ENCODE data around the gene ACRBP.

ACRBP gene

DNA sequence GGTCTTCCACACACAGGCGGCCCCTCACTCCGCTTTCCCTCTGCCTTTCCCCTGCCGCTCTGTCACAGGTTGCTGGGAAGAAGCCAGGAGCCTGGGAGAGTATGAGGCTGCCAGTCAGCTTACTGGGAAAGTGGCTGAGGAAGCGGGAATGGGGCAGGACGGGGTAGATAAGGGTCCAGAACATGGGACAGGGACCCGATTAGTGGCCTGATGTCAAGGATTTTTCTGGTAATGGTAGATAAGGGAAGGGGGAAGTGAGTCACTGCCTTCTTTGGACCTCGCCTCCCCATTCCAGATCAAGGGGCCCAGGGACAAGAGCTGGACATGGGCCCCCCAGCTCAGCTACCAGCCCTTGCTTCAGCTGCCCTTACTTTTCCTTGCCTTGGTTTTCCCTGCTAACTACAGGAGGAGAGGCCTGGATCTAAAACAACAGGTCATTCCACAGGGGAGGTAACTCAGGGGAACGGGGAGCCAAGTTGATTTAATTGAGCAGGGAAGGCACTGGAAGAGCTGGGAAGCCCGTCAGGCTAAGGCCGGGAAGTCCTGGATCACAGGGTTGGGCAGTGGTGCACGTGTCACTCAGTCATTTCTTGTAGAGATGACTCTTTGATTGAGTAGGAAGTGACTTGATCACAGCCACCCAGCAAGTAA, 8.0 kb downstream of the ACRBP start:
- Mint-ChIP-seq H3K36me3 (peaks cover 8% of the 10 kb centered on the region), H3K9me3 (peaks cover 10% of the 10 kb centered on the region), H3K4me1 (peaks cover 21% of the 10 kb centered on the region), H3K27ac (no peak overlapping the region), H3K27me3 (peaks cover 41% of the 10 kb centered on the region), H3K4me3 (no peak overlapping the region)
- no peak for DNase-seq
- CTCF ChIA-PET = interaction anchor here (1.7 kb wide), 1 partner anchor 19 kb away, joined by 6 read pairs; no protein-coding TSS in a partner anchor

DNA sequence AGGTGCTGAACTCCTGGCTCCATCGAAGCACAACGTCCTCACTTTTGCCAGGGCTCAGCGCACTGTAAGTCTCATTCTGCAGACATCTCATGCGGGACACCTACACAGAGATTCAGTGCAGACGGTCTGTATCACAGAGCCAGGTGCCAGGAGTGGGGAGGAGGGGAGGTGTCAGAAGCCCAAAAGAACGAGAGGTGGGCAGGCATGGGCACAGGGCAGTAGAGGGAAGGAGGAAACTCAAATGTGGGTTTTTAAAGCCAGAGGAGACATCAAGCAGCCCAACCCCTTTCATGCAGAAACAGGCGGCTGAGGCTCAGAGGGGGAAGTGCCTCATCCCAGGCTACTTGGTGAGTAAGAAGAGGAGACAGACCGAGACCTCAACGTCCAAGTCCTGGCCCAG, 8.9 kb downstream of the ACRBP start:
- peaks cover 32% of the 10 kb centered on the region for H3K27me3 Mint-ChIP-seq
- H3K27ac Mint-ChIP-seq = no peak overlapping the region
- peaks cover 3% of the 10 kb centered on the region for H3K9me3 Mint-ChIP-seq
- peaks cover 20% of the 10 kb centered on the region for H3K4me1 Mint-ChIP-seq
- H3K4me3 Mint-ChIP-seq = no peak overlapping the region
- DNase-seq = no peak
- peaks cover 3% of the 10 kb centered on the region for H3K36me3 Mint-ChIP-seq
- CTCF ChIA-PET = no interaction called here

DNA sequence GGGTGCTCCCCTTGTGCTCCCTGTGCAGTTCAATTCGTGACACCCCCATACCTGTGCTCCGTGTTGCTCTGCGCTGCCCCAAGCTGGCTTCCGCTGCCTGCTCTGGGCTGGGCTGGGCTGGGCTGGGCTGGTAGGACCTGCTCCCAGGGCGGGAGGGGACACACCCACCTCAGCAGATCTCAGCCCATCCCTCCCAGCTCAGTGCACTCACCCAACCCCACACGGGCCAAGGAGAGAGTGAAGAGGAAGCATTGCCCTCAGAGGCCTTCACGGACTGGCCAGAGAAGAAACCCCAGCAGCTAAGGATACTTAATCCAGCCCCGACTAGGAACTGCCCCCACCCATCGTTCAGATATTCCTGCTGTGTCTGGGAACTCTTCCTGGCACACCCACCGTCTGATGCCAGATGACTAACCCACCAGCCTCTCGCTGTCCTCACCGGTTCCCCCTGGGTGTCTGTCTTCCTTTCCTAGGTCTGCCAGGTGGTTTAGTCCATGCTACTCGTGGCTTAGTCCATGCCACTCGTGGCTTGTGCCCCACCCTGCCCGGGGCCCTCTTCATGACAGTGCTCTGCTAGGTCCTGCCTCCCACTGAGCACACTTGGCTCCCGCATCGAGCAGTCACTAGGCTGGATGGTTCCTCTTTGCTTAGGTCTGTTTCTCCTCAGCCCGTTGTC, 11.2 kb downstream of the ACRBP start, which contains the start of gene LPAR5:
TSS of gene LPAR5 (minus strand) at position 104 of the 676 bp plus-strand sequence. CDS start 14,711 bp downstream, outside the sequence.
- peaks cover 43% of the 10 kb centered on the region for H3K4me1 Mint-ChIP-seq
- peak within 1 kb of the TSS; percentile 64 for H3K4me3 Mint-ChIP-seq
- H3K27ac Mint-ChIP-seq = peak within 1 kb of the TSS; percentile 35
- DNase-seq = peak; percentile 34
- no peaks in the 10 kb centered on the region for H3K9me3 Mint-ChIP-seq
- CTCF ChIA-PET = no interaction called here
- H3K36me3 Mint-ChIP-seq = no peaks in the 10 kb centered on the region
- H3K27me3 Mint-ChIP-seq = peaks cover 20% of the 10 kb centered on the region

DNA sequence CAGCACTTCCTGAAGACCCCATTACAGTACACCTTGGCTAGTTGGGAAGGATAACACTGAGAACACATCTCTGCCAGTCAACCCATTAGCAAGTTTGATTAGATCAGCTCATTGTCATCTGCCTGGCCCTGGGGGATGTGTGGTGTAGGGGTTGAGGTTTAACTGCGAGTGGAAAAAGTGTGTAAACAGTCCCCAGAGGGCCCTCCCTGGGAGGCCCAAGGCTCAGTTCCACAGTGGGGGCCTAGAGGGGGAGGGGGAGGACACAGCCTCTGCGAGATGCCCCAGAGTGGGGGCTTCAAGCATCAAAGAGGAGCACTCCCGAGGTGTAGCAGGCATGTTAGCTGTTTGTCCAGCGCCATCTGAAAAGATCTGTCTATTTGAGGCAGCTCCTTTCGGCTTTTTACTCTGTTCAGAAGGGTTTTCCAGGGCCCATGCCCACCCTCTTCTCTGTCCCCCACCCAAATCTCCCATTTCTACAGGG, 11.8 kb downstream of the ACRBP start:
- Mint-ChIP-seq H3K4me3 (peak overlapping the region; percentile 64), H3K27ac (peak overlapping the region; percentile 35), H3K27me3 (peaks cover 17% of the 10 kb centered on the region), H3K36me3 (no peaks in the 10 kb centered on the region), H3K4me1 (peaks cover 49% of the 10 kb centered on the region), H3K9me3 (no peaks in the 10 kb centered on the region)
- CTCF ChIA-PET = no interaction called here
- DNase-seq = peak; percentile 46

DNA sequence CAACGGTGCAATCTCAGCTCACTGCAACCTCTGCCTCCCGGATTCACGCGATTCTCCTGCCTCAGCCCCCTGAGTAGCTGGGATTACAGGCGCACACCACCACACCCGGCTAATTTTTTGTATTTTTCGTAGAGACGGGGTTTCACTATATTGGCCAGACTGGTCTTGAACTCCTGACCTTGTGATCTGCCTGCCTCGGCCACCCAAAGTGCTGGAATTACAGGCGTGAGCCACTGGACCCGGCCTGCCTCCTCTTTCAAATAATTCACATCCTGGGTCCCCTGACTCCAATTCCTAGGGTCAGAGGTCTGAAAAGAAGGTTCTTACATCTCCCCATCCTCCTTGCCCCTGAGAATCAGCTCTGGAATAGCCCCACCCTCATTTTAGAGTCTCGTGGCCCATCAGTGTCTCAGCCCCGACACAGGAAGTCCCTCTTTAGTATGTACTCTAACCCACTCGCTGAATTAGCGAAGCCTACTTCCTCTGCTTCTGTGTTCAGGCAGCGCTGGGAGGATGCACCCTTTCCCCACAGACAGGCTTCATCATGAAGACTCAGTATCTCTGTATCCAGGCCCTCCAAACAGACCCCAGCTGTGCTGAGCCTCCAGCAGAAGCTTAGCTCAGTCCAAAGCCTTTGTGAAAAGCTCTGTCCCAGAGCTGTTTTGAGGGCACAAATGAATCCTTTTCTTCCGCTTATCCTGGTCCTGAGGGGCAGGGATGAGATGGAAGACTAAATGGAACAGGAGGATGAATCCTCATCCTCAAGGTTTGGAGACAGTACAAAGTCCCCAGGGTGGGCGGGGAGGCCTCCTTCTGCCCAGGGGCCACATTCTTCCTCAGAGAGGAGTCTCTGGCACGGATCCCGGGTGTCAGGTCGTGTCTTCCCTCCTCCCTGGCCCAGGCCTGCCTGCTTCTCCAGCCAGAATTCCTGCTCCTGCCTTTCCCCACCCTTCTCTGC, 14.9 kb downstream of the ACRBP start:
- peak; percentile 68 for DNase-seq
- Mint-ChIP-seq H3K4me3 (peak overlapping the region; percentile 75), H3K36me3 (no peaks in the 10 kb centered on the region), H3K4me1 (peaks cover 61% of the 10 kb centered on the region), H3K27me3 (peaks cover 6% of the 10 kb centered on the region), H3K27ac (peak overlapping the region; percentile 94), H3K9me3 (no peaks in the 10 kb centered on the region)
- CTCF ChIA-PET = interaction anchor here (1.4 to 2.3 kb wide), 4 partner anchors 11 to 52 kb away, joined by 4 to 17 read pairs (median 6); no protein-coding TSS in a partner anchor

DNA sequence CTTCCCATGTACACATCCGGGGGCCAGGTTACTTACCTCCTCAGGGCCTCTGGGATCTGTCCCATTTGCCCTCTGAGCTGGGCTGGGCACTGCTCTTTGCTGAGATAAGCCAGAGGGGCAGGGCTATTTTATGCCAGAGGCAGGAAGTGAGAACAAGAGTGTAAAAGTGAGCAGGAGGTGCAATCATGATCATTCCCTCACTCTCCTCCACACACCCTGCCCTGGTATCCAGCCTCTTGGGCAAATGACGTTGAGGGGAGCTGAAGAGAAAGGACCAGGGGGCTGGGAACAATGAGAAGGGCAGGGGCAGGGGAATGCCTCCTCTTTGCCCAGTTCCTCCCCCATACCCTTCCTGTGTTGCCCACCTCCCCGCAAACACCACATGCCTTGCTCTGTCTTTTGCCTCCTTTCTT, 15.7 kb downstream of the ACRBP start:
- Mint-ChIP-seq H3K27me3 (peaks cover 6% of the 10 kb centered on the region), H3K4me1 (peaks cover 65% of the 10 kb centered on the region), H3K4me3 (peak overlapping the region; percentile 75), H3K9me3 (no peaks in the 10 kb centered on the region), H3K27ac (peak overlapping the region; percentile 94), H3K36me3 (no peaks in the 10 kb centered on the region)
- CTCF ChIA-PET = interaction anchor here (0.7 to 2.3 kb wide), 5 partner anchors 11 to 53 kb away, joined by 3 to 17 read pairs (median 6); no protein-coding TSS in a partner anchor
- DNase-seq = peak; percentile 45

DNA sequence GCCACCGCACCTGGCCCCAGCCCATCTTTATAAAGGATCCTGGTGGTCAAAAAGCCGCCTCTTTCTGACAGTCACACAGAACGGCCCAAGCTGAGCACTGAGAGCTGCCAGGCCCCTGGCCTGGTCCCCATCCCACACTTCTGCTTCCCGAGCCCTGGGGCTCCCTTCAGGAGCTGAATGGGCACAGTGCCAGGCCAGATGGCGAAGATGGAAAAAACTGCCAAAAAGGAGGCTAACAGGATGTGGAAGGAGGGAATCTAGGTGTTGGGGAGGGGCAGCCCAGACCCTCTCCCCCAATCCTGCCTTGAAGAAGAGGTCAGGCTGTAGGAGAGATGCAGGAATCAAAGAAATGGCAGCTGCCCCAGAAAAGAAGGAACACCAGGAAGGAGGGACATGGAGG, 16.5 kb downstream of the ACRBP start:
- H3K36me3 Mint-ChIP-seq = no peaks in the 10 kb centered on the region
- peak overlapping the region; percentile 75 for H3K4me3 Mint-ChIP-seq
- H3K27me3 Mint-ChIP-seq = no peaks in the 10 kb centered on the region
- CTCF ChIA-PET = interaction anchor here (0.7 to 2.3 kb wide), 4 partner anchors 10 to 54 kb away, joined by 3 to 17 read pairs (median 4); no protein-coding TSS in a partner anchor
- DNase-seq = no peak
- H3K4me1 Mint-ChIP-seq = peaks cover 61% of the 10 kb centered on the region
- H3K27ac Mint-ChIP-seq = peak overlapping the region; percentile 94
- H3K9me3 Mint-ChIP-seq = no peaks in the 10 kb centered on the region

DNA sequence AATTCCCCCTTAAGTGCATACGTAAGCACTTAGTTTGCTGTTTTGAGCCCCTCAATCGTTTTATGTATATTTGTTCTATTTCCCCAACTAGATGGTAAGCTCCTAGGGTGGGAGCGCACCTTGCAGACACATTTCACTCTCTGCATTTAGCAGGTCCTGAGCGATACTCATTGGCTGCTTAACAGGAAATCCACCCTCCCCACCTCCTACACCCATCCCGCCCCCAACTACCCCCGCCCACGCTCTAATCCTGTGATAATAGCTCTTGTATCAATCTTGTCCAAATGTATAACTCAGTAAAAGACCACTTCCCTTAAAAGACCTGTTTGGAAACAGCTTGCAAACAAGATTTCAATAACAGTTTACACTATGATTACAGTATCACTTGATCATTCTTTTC, 19.6 kb downstream of the ACRBP start:
- peak overlapping the region; percentile 74 for H3K4me3 Mint-ChIP-seq
- CTCF ChIA-PET = interaction anchor here (0.8 to 1.5 kb wide), 3 partner anchors 9 to 197 kb away, joined by 4 to 6 read pairs (median 5); no protein-coding TSS in a partner anchor
- no peaks in the 10 kb centered on the region for H3K27me3 Mint-ChIP-seq
- H3K27ac Mint-ChIP-seq = peak overlapping the region; percentile 65
- no peaks in the 10 kb centered on the region for H3K9me3 Mint-ChIP-seq
- DNase-seq = peak; percentile 67
- H3K36me3 Mint-ChIP-seq = no peaks in the 10 kb centered on the region
- peaks cover 43% of the 10 kb centered on the region for H3K4me1 Mint-ChIP-seq

DNA sequence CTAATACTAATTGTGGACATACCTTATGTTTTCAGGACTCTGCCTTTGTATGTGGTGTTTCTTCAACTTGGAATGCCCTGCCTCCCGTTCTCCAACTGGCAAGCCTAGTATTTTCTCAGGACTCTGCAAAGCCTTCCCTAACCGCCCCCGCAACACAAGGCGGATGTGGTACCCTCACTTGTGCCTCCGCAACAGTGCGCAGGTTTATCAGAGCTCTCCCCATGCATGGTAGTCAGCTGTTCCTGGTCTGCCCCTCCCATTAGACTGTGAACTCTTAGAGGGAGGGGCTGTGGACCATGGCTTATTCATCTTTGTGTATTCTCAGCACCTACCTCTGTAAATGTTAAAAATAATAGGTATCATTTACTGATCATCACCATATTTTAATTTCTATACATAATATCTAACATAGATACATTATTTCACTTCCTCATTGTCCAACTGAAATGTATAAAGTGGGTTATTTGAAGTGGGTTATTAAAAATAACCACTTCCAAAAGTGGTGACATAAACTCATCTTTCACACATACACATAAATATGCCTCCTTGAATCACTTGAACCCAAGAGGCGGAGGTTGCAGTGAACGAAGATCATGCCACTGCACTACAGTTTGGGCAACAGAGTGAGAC, 20.5 kb downstream of the ACRBP start:
- CTCF ChIA-PET = interaction anchor here (1.2 to 1.5 kb wide), 2 partner anchors 8 to 198 kb away, joined by 4 to 6 read pairs; no protein-coding TSS in a partner anchor
- H3K36me3 Mint-ChIP-seq = no peaks in the 10 kb centered on the region
- no peaks in the 10 kb centered on the region for H3K27me3 Mint-ChIP-seq

DNA sequence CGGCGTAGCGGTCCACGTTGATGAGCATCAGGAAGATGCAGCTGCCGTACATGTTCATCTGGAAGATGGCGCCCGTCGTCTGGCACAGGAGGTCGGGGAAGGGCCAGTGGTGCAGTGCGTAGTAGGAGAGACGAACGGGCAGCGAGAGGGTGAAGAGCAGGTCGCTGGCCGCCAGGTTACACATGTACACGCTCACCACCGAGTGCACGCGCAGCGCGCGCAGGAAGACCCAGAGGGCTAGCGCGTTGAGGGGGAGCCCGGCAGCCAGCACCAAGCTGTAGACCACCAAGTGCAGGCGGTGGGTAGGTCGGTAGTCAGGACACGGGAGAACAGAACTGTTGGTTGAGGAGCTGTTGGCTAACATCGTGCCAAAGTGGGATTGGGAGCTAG, 26.4 kb downstream of the ACRBP start:
- no peaks in the 10 kb centered on the region for H3K9me3 Mint-ChIP-seq
- peak overlapping the region; percentile 65 for H3K27ac Mint-ChIP-seq
- H3K4me1 Mint-ChIP-seq = peaks cover 13% of the 10 kb centered on the region
- no peaks in the 10 kb centered on the region for H3K27me3 Mint-ChIP-seq
- H3K36me3 Mint-ChIP-seq = peaks cover 10% of the 10 kb centered on the region
- CTCF ChIA-PET = interaction anchor here (0.7 to 4.1 kb wide), 14 partner anchors 10 to 213 kb away, joined by 3 to 30 read pairs (median 5); partner anchors contain the start of gene ZNF384
- peak overlapping the region; percentile 38 for H3K4me3 Mint-ChIP-seq
- DNase-seq = no peak

More for the DNA sequence above, 20.5 kb downstream of the ACRBP start:
- peak overlapping the region; percentile 74 for H3K4me3 Mint-ChIP-seq
- H3K4me1 Mint-ChIP-seq = peaks cover 34% of the 10 kb centered on the region
- H3K9me3 Mint-ChIP-seq = no peaks in the 10 kb centered on the region
- H3K27ac Mint-ChIP-seq = peak overlapping the region; percentile 16
- DNase-seq = no peak

DNA sequence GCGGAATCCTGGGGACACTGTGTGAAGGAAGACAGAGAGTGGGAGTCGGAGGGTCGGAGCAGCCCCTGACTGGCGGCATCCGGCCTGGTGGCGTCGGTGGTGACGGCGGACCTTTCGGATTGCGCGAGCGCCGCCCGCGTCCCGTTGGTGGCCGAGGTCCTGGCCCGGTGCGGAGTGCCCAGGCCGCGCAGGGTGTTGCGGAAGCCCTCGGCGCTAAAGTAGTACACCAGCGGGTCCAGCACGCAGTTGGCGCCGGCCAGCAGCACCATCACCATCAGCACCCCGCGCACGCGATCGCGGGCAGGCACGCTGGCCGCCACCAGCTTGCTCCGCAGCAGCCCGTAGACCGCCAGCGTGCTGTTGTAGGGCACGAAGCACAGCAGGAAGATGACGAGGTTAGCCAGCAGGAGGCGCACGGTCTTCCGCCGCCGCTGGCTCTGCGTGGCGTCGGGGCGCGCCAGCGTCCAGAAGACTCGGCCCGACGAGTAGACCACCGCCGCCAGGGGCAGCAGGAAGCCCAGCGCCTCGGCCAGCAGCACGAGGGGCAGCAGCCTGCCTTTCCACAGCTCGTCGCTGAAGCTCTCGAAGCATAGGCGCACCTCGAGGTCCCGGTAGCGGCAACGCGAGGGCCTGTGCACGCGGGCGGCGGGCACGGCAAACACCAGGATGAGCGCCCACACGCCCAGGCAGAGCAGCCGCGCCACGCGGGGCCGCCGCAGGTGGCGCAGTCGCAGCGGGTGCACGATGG, 26.9 kb downstream of the ACRBP start:
- peaks cover 13% of the 10 kb centered on the region for H3K4me1 Mint-ChIP-seq
- no peak overlapping the region for H3K27ac Mint-ChIP-seq
- no peaks in the 10 kb centered on the region for H3K9me3 Mint-ChIP-seq
- peak; percentile 66 for DNase-seq
- peak overlapping the region; percentile 38 for H3K4me3 Mint-ChIP-seq
- H3K27me3 Mint-ChIP-seq = no peaks in the 10 kb centered on the region
- H3K36me3 Mint-ChIP-seq = peaks cover 10% of the 10 kb centered on the region
- CTCF ChIA-PET = interaction anchor here (0.8 to 4.1 kb wide), 16 partner anchors 9 to 215 kb away, joined by 3 to 30 read pairs (median 5); no protein-coding TSS in a partner anchor

DNA sequence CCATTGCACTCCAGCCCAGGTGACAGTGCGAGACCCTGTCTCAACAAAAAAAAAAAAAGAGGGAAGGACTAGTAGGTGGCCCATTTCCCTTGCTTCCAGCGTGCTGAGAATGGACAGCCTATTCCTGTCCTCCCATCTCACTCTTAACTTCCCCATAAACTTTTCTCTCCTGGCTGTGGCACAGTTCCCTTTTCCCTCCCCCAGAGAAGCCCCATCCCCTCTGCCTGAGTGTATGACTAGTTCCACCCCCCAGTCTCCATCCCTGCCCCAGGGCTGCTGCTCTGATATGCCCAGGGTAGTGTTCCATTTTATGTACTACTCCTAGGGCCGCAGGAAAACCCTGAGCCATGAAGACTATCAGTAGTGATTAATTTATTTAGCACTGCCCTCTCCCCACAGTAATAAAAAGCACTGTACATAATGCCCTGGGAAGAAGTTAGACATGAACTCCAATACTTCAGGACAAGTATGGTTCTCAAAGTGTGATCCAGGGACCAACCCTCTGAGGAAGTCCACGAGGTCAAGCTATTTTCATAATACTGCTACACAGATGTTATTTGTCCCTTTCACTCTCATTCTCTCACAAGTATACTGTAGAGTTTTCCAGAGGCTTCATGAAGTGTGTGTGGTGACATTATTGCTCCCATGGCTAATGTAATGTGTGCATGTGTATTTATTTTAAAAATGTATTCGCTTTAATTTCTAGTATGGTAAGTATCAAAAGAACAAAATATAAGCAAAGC, 28.6 kb downstream of the ACRBP start:
- Mint-ChIP-seq H3K4me1 (peaks cover 23% of the 10 kb centered on the region), H3K9me3 (no peaks in the 10 kb centered on the region), H3K4me3 (no peak overlapping the region), H3K36me3 (peaks cover 10% of the 10 kb centered on the region), H3K27me3 (no peaks in the 10 kb centered on the region), H3K27ac (no peak overlapping the region)
- DNase-seq = no peak
- CTCF ChIA-PET = interaction anchor here (0.9 to 4.1 kb wide), 9 partner anchors 9 to 207 kb away, joined by 3 to 30 read pairs (median 6); no protein-coding TSS in a partner anchor
